Esophagus squamous epithelium (tissue), 4 donors: ENCODE measurements around the gene CMTR2.

ENCODE experiments used
- POLR2A ChIP-seq, 4 donors: fragments of 450-650 bp; IDR thresholded peaks; one replicate each; pipeline ENCODE4 v1.6.1; 2017; ENCODE audit warnings: antibody characterized with exemption in 4 of 4, mild to moderate bottlenecking in 4 of 4, moderate library complexity in 3 of 4
- TF ChIP-seq, protein P1 (sequence below), 6 experiments: fragments of 450-650 bp in 4 of 6; fragments of 200-600 bp in 2 of 6; sonication (generic) in 2 of 6; IDR thresholded peaks; one replicate each; pipeline ENCODE4 v1.5.1; 2016 to 2019; ENCODE audit warnings: antibody characterized with exemption in 6 of 6, mild to moderate bottlenecking in 4 of 6, moderate library complexity in 4 of 6

DNA sequence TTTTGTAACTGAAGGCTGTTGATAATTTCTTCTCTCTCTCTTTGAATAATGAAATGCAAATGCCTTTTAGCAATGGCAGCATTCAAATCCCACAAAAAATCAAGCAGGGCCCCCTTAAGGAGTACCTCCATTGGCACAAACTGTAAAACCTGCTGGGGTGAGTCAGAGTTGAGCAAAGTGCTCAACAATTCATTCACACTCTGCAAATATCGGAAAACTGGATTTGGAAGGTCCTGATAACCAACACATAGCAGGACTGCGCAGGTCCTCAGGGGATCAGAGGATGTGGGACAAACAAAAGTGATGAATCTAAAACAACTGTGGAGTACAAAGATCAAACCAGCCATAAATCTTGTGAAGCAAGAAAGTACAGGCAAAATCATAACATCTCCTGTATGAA is 5.6 kb downstream of the CMTR2 start:
- TF ChIP-seq, protein P1, sequence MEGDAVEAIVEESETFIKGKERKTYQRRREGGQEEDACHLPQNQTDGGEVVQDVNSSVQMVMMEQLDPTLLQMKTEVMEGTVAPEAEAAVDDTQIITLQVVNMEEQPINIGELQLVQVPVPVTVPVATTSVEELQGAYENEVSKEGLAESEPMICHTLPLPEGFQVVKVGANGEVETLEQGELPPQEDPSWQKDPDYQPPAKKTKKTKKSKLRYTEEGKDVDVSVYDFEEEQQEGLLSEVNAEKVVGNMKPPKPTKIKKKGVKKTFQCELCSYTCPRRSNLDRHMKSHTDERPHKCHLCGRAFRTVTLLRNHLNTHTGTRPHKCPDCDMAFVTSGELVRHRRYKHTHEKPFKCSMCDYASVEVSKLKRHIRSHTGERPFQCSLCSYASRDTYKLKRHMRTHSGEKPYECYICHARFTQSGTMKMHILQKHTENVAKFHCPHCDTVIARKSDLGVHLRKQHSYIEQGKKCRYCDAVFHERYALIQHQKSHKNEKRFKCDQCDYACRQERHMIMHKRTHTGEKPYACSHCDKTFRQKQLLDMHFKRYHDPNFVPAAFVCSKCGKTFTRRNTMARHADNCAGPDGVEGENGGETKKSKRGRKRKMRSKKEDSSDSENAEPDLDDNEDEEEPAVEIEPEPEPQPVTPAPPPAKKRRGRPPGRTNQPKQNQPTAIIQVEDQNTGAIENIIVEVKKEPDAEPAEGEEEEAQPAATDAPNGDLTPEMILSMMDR (IDR thresholded peaks at IDR 0.05) = no peak
- no peak for TF ChIP-seq POLR2A (IDR thresholded peaks at IDR 0.05)
